ENCODE results near the gene MRPL44.
"Not testable (repeated sequence)": the region's sequence is repeated elsewhere in the genome, so short reads cannot be mapped to it uniquely, and the experiment has no call there.

The MRPL44 gene

GRCh38 chr2:223997938-223998337 is 40.7 kb downstream of the MRPL44 start:
- H3K4me1 Mint-ChIP-seq: peaks cover 34% of the 10 kb centered on the region
- no peak overlapping the region for H3K4me3 Mint-ChIP-seq
- TF ChIP-seq CTCF (IDR thresholded peaks at IDR 0.05): no peak
- peaks cover 44% of the 10 kb centered on the region for H3K36me3 Mint-ChIP-seq (ENCODE audit: low read depth)
- no peak overlapping the region for H3K27ac Mint-ChIP-seq
- H3K27me3 Mint-ChIP-seq (ENCODE audit: low read depth, poor library complexity): peaks cover 5% of the 10 kb centered on the region
- DNase-seq: no peak
- no peaks in the 10 kb centered on the region for H3K9me3 Mint-ChIP-seq

DNA sequence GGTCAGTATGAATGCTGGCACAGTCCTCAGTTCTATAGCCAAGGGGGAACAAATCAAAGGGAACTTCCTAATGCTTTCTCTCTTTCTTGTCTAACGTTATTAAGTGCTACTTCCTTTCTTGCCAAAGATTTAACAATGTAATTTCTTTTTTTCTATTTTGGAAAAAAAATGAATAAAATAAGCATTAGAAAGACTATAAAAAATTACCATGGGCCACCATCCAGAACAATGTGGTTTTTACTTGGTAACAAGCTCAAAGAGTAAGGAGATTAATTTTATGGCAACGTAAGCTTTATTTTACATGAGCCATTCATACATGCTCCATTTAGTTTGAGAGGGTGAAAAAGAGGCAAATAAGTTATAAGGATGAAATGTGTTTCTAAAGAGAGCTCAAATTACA is 41.7 kb downstream of the MRPL44 start:
- Mint-ChIP-seq H3K9me3 (no peaks in the 10 kb centered on the region), H3K4me1 (peaks cover 33% of the 10 kb centered on the region), H3K36me3 (ENCODE audit: low read depth) (peaks cover 44% of the 10 kb centered on the region), H3K27ac (no peak overlapping the region), H3K27me3 (ENCODE audit: low read depth, poor library complexity) (peaks cover 8% of the 10 kb centered on the region), H3K4me3 (no peak overlapping the region)
- DNase-seq: no peak
- no peak for TF ChIP-seq CTCF (IDR thresholded peaks at IDR 0.05)

GRCh38 chr2:223999862-224000261 is 42.6 kb downstream of the MRPL44 start:
- no peak for TF ChIP-seq CTCF (IDR thresholded peaks at IDR 0.05)
- Mint-ChIP-seq H3K4me1 (peaks cover 26% of the 10 kb centered on the region), H3K4me3 (no peak overlapping the region), H3K27me3 (ENCODE audit: low read depth, poor library complexity) (peaks cover 11% of the 10 kb centered on the region), H3K9me3 (no peaks in the 10 kb centered on the region), H3K36me3 (ENCODE audit: low read depth) (peaks cover 44% of the 10 kb centered on the region), H3K27ac (no peak overlapping the region)
- no peak for DNase-seq

GRCh38 chr2:224000662-224001061 is 43.4 kb downstream of the MRPL44 start:
- peaks cover 44% of the 10 kb centered on the region for H3K36me3 Mint-ChIP-seq (ENCODE audit: low read depth)
- not testable (repeated sequence) for H3K4me3 Mint-ChIP-seq; H3K27me3 Mint-ChIP-seq (ENCODE audit: low read depth, poor library complexity); H3K9me3 Mint-ChIP-seq; H3K27ac Mint-ChIP-seq; DNase-seq
- peaks cover 19% of the 10 kb centered on the region for H3K4me1 Mint-ChIP-seq

GRCh38 chr2:224004105-224004695 is 46.9 kb downstream of the MRPL44 start:
- Mint-ChIP-seq H3K4me3 (no peak overlapping the region), H3K9me3 (no peaks in the 10 kb centered on the region), H3K27me3 (ENCODE audit: low read depth, poor library complexity) (peaks cover 8% of the 10 kb centered on the region), H3K36me3 (ENCODE audit: low read depth) (peaks cover 23% of the 10 kb centered on the region), H3K4me1 (peaks cover 28% of the 10 kb centered on the region), H3K27ac (no peak overlapping the region)
- TF ChIP-seq CTCF (IDR thresholded peaks at IDR 0.05): no peak
- DNase-seq: no peak

DNA sequence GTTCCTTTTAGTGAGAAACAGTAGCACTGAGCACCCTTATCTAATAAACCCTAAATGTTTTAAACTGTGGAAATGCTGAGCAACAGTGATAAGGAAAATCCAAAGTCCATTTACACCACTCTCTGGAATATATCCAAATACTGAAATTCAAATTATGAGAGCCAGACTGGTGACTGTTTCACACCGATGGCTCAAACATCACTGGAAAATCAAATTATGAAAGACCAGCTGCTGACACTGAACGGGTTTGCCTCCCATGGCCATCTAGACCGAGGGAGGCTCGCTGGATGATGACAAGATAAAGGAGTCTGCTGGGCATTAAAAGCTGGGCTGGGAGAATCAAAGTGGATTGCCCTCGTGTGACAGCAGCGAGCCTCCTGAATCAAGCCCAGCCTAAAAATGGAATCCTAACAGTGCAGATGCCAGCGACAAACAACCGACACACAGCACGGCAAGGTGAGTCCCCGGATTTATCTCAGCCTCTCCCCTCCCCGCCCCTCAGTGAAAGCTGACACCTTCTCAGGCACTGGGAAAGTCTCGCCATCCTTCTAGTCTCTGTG is 51.5 kb downstream of the MRPL44 start:
- Mint-ChIP-seq H3K27ac (no peak overlapping the region), H3K4me3 (no peak overlapping the region), H3K9me3 (no peaks in the 10 kb centered on the region), H3K36me3 (ENCODE audit: low read depth) (no peaks in the 10 kb centered on the region), H3K27me3 (ENCODE audit: low read depth, poor library complexity) (peaks cover 6% of the 10 kb centered on the region), H3K4me1 (peaks cover 19% of the 10 kb centered on the region)
- no peak for TF ChIP-seq CTCF (IDR thresholded peaks at IDR 0.05)
- peak; percentile 22 for DNase-seq

Data from nephron progenitor cell (in vitro differentiated cells).